K562 (cell line): ENCODE data around the gene CD151. TPM values are rescaled to one million over a fixed set of nuclear protein-coding genes. Genes with fewer than 3 reads are reported as not detected.

Experiments
- BHLHE40 ChIP-seq: IDR thresholded peaks from 2 replicates; pipeline ENCODE4 v1.6.1; 2011; ENCODE audit warnings: low read length, improper control_type of control experiment
- CBX2 ChIP-seq: fragments of 200-600 bp; sonication (generic); IDR thresholded peaks from one replicate; pipeline ENCODE4 v1.6.1; 2012; ENCODE audit warnings: mild to moderate bottlenecking, low read length, inconsistent platforms; ENCODE audit not compliant: insufficient read depth, poor library complexity, severe bottlenecking
- CHCHD3 ChIP-seq: fragments of 250-450 bp; sonication (Bioruptor Pico); IDR thresholded peaks from 2 replicates; pipeline ENCODE4 v2.1.2; 2022; ENCODE audit warnings: mild to moderate bottlenecking
- CREB3L1 ChIP-seq: fragments of 450-650 bp; IDR thresholded peaks from 2 replicates; pipeline ENCODE4 v1.6.1; 2014; ENCODE audit warnings: low read depth, mild to moderate bottlenecking, moderate library complexity, borderline replicate concordance
- FIP1L1 ChIP-seq: fragments of 200-400 bp; formaldehyde crosslinking; IDR thresholded peaks from 2 replicates; pipeline ENCODE4 v1.6.1; 2018; ENCODE audit warnings: mild to moderate bottlenecking, low read depth, low read length; ENCODE audit not compliant: poor library complexity, severe bottlenecking
- FOXO4 ChIP-seq: fragments of 450-650 bp; formaldehyde crosslinking; IDR thresholded peaks from 2 replicates; pipeline ENCODE4 v1.4.0; 2020; ENCODE audit warnings: mild to moderate bottlenecking, moderate library complexity
- HBP1 ChIP-seq: fragments of 450-650 bp; formaldehyde crosslinking; IDR thresholded peaks from 2 replicates; pipeline ENCODE4 v1.4.0; 2022; ENCODE audit warnings: missing genetic modification characterization
- MAX ChIP-seq: sonication (generic); formaldehyde crosslinking; IDR thresholded peaks from 2 replicates; pipeline ENCODE4 v1.9.0; 2022; ENCODE audit warnings: mild to moderate bottlenecking, missing genetic modification reagents
- MECOM ChIP-seq: fragments of 250-450 bp; sonication (Bioruptor Pico); IDR thresholded peaks from 2 replicates; pipeline ENCODE4 v1.8.0; 2022; ENCODE audit warnings: inconsistent platforms
- MTA3 ChIP-seq: fragments of 450-650 bp; formaldehyde crosslinking; IDR thresholded peaks from 2 replicates; pipeline ENCODE4 v1.6.1; 2017; ENCODE audit warnings: mild to moderate bottlenecking, borderline replicate concordance
- NCOR1 ChIP-seq: fragments of 450-650 bp; IDR thresholded peaks from 2 replicates; pipeline ENCODE4 v1.6.1; 2016; ENCODE audit warnings: mild to moderate bottlenecking, moderate library complexity
- NFRKB ChIP-seq: fragments of 450-650 bp; IDR thresholded peaks from 2 replicates; pipeline ENCODE4 v1.6.1; 2016; ENCODE audit warnings: low read depth
- PCBP1 ChIP-seq: fragments of 200-400 bp; formaldehyde crosslinking; IDR thresholded peaks from 2 replicates; pipeline ENCODE4 v1.6.1; 2018; ENCODE audit warnings: mild to moderate bottlenecking, low read depth, low read length; ENCODE audit not compliant: poor library complexity, severe bottlenecking
- PRMT5 ChIP-seq: sonication (generic); formaldehyde crosslinking; IDR thresholded peaks from 2 replicates; pipeline ENCODE4 v1.5.0; 2020; ENCODE audit warnings: missing genetic modification reagents
- RBFOX2 ChIP-seq: fragments of 200-400 bp; formaldehyde crosslinking; IDR thresholded peaks from 2 replicates; pipeline ENCODE4 v1.6.1; 2017; ENCODE audit warnings: low read depth, mild to moderate bottlenecking, low read length, moderate library complexity
- SIX5 ChIP-seq, 2 experiments: IDR thresholded peaks; 2 replicates each; pipeline ENCODE4 v1.6.1; 2011; ENCODE audit warnings: low read length in 2 of 2, borderline replicate concordance in 1 of 2, low read depth in 1 of 2, mild to moderate bottlenecking in 1 of 2, moderate library complexity in 1 of 2; ENCODE audit not compliant: insufficient read depth in 1 of 2
- SMARCC2 ChIP-seq: fragments of 450-650 bp; IDR thresholded peaks from 2 replicates; pipeline ENCODE4 v1.6.1; 2017; ENCODE audit warnings: antibody characterized with exemption, moderate library complexity, mild to moderate bottlenecking, low read depth
- STAG1 ChIP-seq: sonication (generic); formaldehyde crosslinking; IDR thresholded peaks from 2 replicates; pipeline ENCODE4 v1.5.0; 2020; ENCODE audit warnings: missing genetic modification reagents, borderline replicate concordance
- TAF9B ChIP-seq: fragments of 450-650 bp; IDR thresholded peaks from 2 replicates; pipeline ENCODE4 v1.6.1; 2018; ENCODE audit warnings: mild to moderate bottlenecking; ENCODE audit not compliant: partially characterized antibody
- TBP ChIP-seq: optimal IDR thresholded peaks from 2 replicates; pipeline ENCODE3; 2011; ENCODE audit warnings: low read depth, low read length, improper control_type of control experiment
- USF2 ChIP-seq: sonication (generic); formaldehyde crosslinking; IDR thresholded peaks from 2 replicates; pipeline ENCODE4 v1.5.0; 2020; ENCODE audit warnings: missing genetic modification reagents
- ZFX ChIP-seq: sonication (generic); formaldehyde crosslinking; IDR thresholded peaks from 2 replicates; pipeline ENCODE4 v1.8.0; 2022; ENCODE audit warnings: mild to moderate bottlenecking, missing genetic modification reagents, moderate library complexity
- ZNF282 ChIP-seq: sonication (generic); formaldehyde crosslinking; IDR thresholded peaks from 2 replicates; pipeline ENCODE4 v1.8.1; 2023; ENCODE audit warnings: missing genetic modification reagents
- polyA plus RNA-seq, 8 experiments: library from polyadenylated mRNA; depleted of rRNA in 4 of 8; stranded (reverse) in 5 of 8; unstranded in 3 of 8; fragments of >200 nt; fragmentation: Nextera tagmentation in 2 of 8; fragmentation: Illumina TruSeq in 1 of 8; extraction: Ambion mirVana in 2 of 8; extraction: Trizol in 1 of 8; gene quantifications; 2 replicates each; pipeline versions ENCODE4 v1.2.1 to v1.2.3, GENCODE V29; 2011 to 2014; ENCODE audit warnings: inconsistent platforms in 1 of 8, missing spikeins in 1 of 8
- total RNA-seq, 7 experiments: library from RNA; depleted of rRNA in 6 of 7; stranded (reverse); fragments of >200 nt in 6 of 7; fragmentation: Illumina TruSeq in 2 of 7; extraction: Trizol in 2 of 7; gene quantifications; 2 replicates each; pipeline versions ENCODE4 v1.2.1 to v1.2.3, GENCODE V29; 2011 to 2021; ENCODE audit warnings: low replicate concordance in 1 of 7

CD151 gene
- total and polyA plus RNA-seq, 9 of the 15 experiments (the other 6 are each of a cell fraction or from before 2014, with no cell fraction given), result 2.3 to 187 (median 140) TPM

- TF ChIP-seq CBX2 (no peak), TBP (peak; percentile 29), BHLHE40 (peak; percentile 73), MAX (peak; percentile 85), SIX5 (IDR thresholded peaks at IDR 0.05; ENCODE audit: borderline replicate concordance in 1 of 2, insufficient read depth in 1 of 2, low read depth in 1 of 2, low read length in 2 of 2) (no peak), SMARCC2 (no peak), CHCHD3 (no peak), FIP1L1 (peak; percentile 8), PCBP1 (peak; percentile 20), NFRKB (no peak), MTA3 (no peak), NCOR1 (no peak), USF2 (CRISPR knock-in tag) (peak; percentile 29; the same call in 1 of the 2 replicates), CREB3L1 (peak; percentile 53; the same call in 1 of the 2 replicates), STAG1 (CRISPR knock-in tag) (0 out of 2 replicates have a peak, but pooled peaks have one; percentile 22), ZFX (CRISPR knock-in tag) (peak; percentile 70), TAF9B (no peak), HBP1 (peak; percentile 55; the same call in 1 of the 2 replicates), MECOM (CRISPR knock-in tag) (no peak), PRMT5 (CRISPR knock-in tag) (peak; percentile 59; the same call in 1 of the 2 replicates), ZNF282 (CRISPR knock-in tag) (no peak), RBFOX2 (peak; percentile 68), FOXO4 (CRISPR knock-in tag) (no peak)
Measured at GRCh38 chr11:797296-798092, 35.3 kb upstream of the CD151 start (continued).
